Suprapubic skin (tissue), 4 donors: ENCODE data around the gene YOD1. TPM values are rescaled to one million over a fixed set of nuclear protein-coding genes. Genes with fewer than 3 reads are reported as not detected.

Experiments used
- DNase-seq, 2 donors: peaks; one replicate each; pipeline ENCODE4 v3.0.0-alpha.2; 2019; ENCODE audit warnings: low spot score in 2 of 2
- H3K27ac ChIP-seq: fragments of 200-600 bp; sonication (generic); one replicate; pipeline ENCODE4 v1.5.1; 2019
- H3K27me3 ChIP-seq: fragments of 200-600 bp; sonication (generic); one replicate; pipeline ENCODE4 v1.5.1; 2019
- H3K36me3 ChIP-seq: fragments of 200-600 bp; sonication (generic); one replicate; pipeline ENCODE4 v1.5.1; 2019
- H3K4me1 ChIP-seq: fragments of 200-600 bp; sonication (generic); one replicate; pipeline ENCODE4 v1.5.1; 2019
- H3K4me3 ChIP-seq: fragments of 200-600 bp; sonication (generic); one replicate; pipeline ENCODE4 v1.5.1; 2019; ENCODE audit warnings: mild to moderate bottlenecking
- H3K9me3 ChIP-seq: fragments of 200-600 bp; sonication (generic); one replicate; pipeline ENCODE4 v1.5.1; 2019
- CTCF ChIP-seq, 2 donors: fragments of 200-600 bp in 1 of 2; fragments of 450-650 bp in 1 of 2; sonication (generic) in 1 of 2; IDR thresholded peaks; one replicate each; pipeline ENCODE4 v1.5.1; 2016 to 2019; ENCODE audit warnings: antibody characterized with exemption in 2 of 2, mild to moderate bottlenecking in 1 of 2, moderate library complexity in 1 of 2
- EP300 ChIP-seq: sonication (generic); formaldehyde crosslinking; IDR thresholded peaks from one replicate; pipeline ENCODE4 v1.6.1; 2017; ENCODE audit warnings: antibody characterized with exemption
- POLR2A ChIP-seq, 2 donors: fragments of 450-650 bp; IDR thresholded peaks; one replicate each; pipeline ENCODE4 v1.6.1; 2017; ENCODE audit warnings: antibody characterized with exemption in 2 of 2, mild to moderate bottlenecking in 2 of 2, moderate library complexity in 2 of 2
- POLR2AphosphoS5 ChIP-seq, 3 donors: sonication (generic); formaldehyde crosslinking; IDR thresholded peaks; one replicate each; pipeline ENCODE4 v1.6.1; 2017; ENCODE audit warnings: antibody characterized with exemption in 3 of 3
- WGBS: methylation state at CpG from one replicate; pipeline ENCODE4 v1.1.5; 2018; 5-methylcytosine and 5-hydroxymethylcytosine counted together
- total RNA-seq, 4 donors: library from RNA; depleted of rRNA; stranded (reverse); fragments of >200 nt; gene quantifications; one replicate each; pipeline ENCODE4 v1.1.0, GENCODE V29; 2016

Gene YOD1
- total RNA-seq, 4 donors from 2014 or later: 20.4 to 63.6 (median 42.8) TPM

- Histone ChIP-seq H3K4me1 (peaks cover 12% of the 10 kb centered on the region), H3K27ac (peak overlapping the region; percentile 74), H3K36me3 (no peaks in the 10 kb centered on the region), H3K4me3 (no peak overlapping the region), H3K9me3 (no peaks in the 10 kb centered on the region), H3K27me3 (no peaks in the 10 kb centered on the region)
- DNase-seq: no peak
- no peak for TF ChIP-seq POLR2AphosphoS5 (IDR thresholded peaks at IDR 0.05)
- TF ChIP-seq EP300: no peak
- TF ChIP-seq POLR2A (IDR thresholded peaks at IDR 0.05): no peak
- 57% methylated on average over 5 of the region's 5 CpGs for WGBS
Measured at GRCh38 chr1:207001492-207002245, 49.3 kb downstream of the YOD1 start.

GRCh38 chr1:207000651-207001291 is 50.2 kb downstream of the YOD1 start:
- Histone ChIP-seq H3K27ac (no peak overlapping the region), H3K4me3 (no peak overlapping the region), H3K9me3 (no peaks in the 10 kb centered on the region), H3K27me3 (no peaks in the 10 kb centered on the region), H3K4me1 (peaks cover 12% of the 10 kb centered on the region), H3K36me3 (no peaks in the 10 kb centered on the region)
- no peak for DNase-seq
- TF ChIP-seq CTCF (IDR thresholded peaks at IDR 0.05): no peak
- no peak for TF ChIP-seq EP300
- TF ChIP-seq POLR2AphosphoS5 (IDR thresholded peaks at IDR 0.05): no peak
- TF ChIP-seq POLR2A (IDR thresholded peaks at IDR 0.05): no peak
- 69% methylated on average over 5 of the region's 5 CpGs for WGBS

DNA sequence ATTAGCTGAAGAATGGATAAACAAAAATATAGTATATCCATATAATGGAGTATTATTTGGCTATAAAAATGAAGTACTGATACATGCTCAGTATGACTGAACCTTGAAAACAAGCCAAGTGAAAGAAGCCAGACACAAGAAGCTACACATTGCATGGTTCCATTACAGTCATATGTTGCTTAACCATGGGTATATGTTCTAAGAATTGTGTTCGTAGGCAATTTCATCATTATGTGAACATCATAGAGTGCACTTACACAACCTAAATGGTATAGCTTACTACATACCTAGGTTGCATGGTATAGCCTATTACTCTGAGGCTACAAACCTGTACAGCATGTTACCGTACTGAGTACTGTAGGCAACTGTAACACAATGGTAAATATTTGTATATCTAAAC is 52.2 kb downstream of the YOD1 start:
- WGBS: 87% methylated on average over 2 of the region's 2 CpGs
- Histone ChIP-seq H3K27me3 (no peaks in the 10 kb centered on the region), H3K4me3 (no peak overlapping the region), H3K9me3 (no peaks in the 10 kb centered on the region), H3K27ac (no peak overlapping the region), H3K36me3 (no peaks in the 10 kb centered on the region), H3K4me1 (peaks cover 7% of the 10 kb centered on the region)
- TF ChIP-seq EP300 (no peak), CTCF (IDR thresholded peaks at IDR 0.05) (no peak), POLR2A (IDR thresholded peaks at IDR 0.05) (no peak), POLR2AphosphoS5 (IDR thresholded peaks at IDR 0.05) (no peak)
- DNase-seq: no peak

Other genes with a start within 250 kb of the YOD1 start
- gene IL20, start 185.6 kb downstream of the YOD1 start, total RNA-seq: 1 to 10 TPM in 2 of 4 donors, under 1 TPM in 1, not detected in 1; 0.76 to 1.4 (median 1.0) TPM
- not detected for gene IL24, start 153.8 kb downstream of the YOD1 start, total RNA-seq
- gene FCMR, start 129.3 kb downstream of the YOD1 start, total RNA-seq: 1 to 10 TPM in 3 of 4 donors, under 1 TPM in 1; 0.39 to 2.9 (median 2.2) TPM
- gene PIGR, start 104.7 kb downstream of the YOD1 start, total RNA-seq: 1 to 10 TPM in 3 of 4 donors, under 1 TPM in 1; 0.49 to 6.4 (median 2.3) TPM
- not detected for gene FCAMR, start 80.7 kb downstream of the YOD1 start, total RNA-seq
- 10 to 100 TPM; 40.6 to 95.8 (median 77.6) TPM for gene C1orf116, start 18.5 kb downstream of the YOD1 start, total RNA-seq
- 10 to 100 TPM; 11.8 to 33.1 (median 17.1) TPM for gene PFKFB2, start 2.1 kb upstream of the YOD1 start, total RNA-seq
- gene C4BPB, start 37.7 kb upstream of the YOD1 start, total RNA-seq: 1 to 10 TPM in 1 of 4 donors, not detected in 3; 1.5 TPM
- 1 to 10 TPM in 1 of 4 donors, not detected in 3; 3.1 TPM for gene C4BPA, start 53.0 kb upstream of the YOD1 start, total RNA-seq